IMR-90 (cell line): ENCODE results near the gene PMCH. TPM values are rescaled to one million over a fixed set of nuclear protein-coding genes. Genes with fewer than 3 reads are reported as not detected.

Experiments used
- ATAC-seq: fragments of 200-7000 bp; cut with Tn5 transposase; 2 replicates; pipeline ENCODE4 v1.9.1; 2020; ENCODE audit warnings: low read depth, mild to moderate bottlenecking, moderate library complexity
- BruUV-seq: library from RNA; stranded (reverse); fragments of 400-500 nt; replicated peaks from 2 replicates; lab custom pipeline; 2021; lab: Mats Ljungman, UMichigan
- CTCF ChIA-PET: fragments of 300-600 bp; formaldehyde crosslinking; extraction: SDS; loops from one replicate; lab custom pipeline; 2021; ENCODE audit warnings: antibody characterized with exemption; lab: Yijun Ruan, JAX
- POLR2A ChIA-PET: fragments of 300-600 bp; sonication (Branson Sonifier 250); formaldehyde crosslinking; loops from one replicate; lab custom pipeline; 2022; ENCODE audit warnings: antibody characterized with exemption; ENCODE audit not compliant: unreplicated experiment; lab: Charles Lee
- DNase-seq: peaks from one replicate; pipeline ENCODE4 v3.0.0; 2013
- H2AFZ ChIP-seq: replicated peaks from 2 replicates; pipeline ENCODE3; 2013; ENCODE audit warnings: low read length, mild to moderate bottlenecking; ENCODE audit not compliant: poor library complexity
- H2AK5ac ChIP-seq: 2 replicates; pipeline ENCODE4 v1.6.1; 2013; ENCODE audit warnings: low read depth, low read length, inconsistent platforms
- H2AK9ac ChIP-seq: replicated peaks from 2 replicates; pipeline ENCODE3; 2013; ENCODE audit warnings: mild to moderate bottlenecking, low read depth, low read length, moderate library complexity; ENCODE audit not compliant: poor library complexity
- H2BK120ac ChIP-seq: 2 replicates; pipeline ENCODE4 v1.6.1; 2013; ENCODE audit warnings: low read depth, low read length, inconsistent platforms
- H2BK15ac ChIP-seq: 3 replicates; pipeline ENCODE4 v1.6.1; 2013; ENCODE audit warnings: low read depth, low read length, inconsistent platforms
- H2BK20ac ChIP-seq: 2 replicates; pipeline ENCODE4 v1.6.1; 2013; ENCODE audit warnings: low read depth, mild to moderate bottlenecking, inconsistent platforms, low read length, moderate library complexity
- H2BK5ac ChIP-seq: 2 replicates; pipeline ENCODE4 v1.6.1; 2013; ENCODE audit warnings: mild to moderate bottlenecking, low read depth, low read length, inconsistent platforms; ENCODE audit not compliant: poor library complexity, severe bottlenecking
- H3K14ac ChIP-seq: replicated peaks from 2 replicates; pipeline ENCODE4 v1.6.1; 2013; ENCODE audit warnings: low read depth, low read length, inconsistent platforms
- H3K18ac ChIP-seq: 2 replicates; pipeline ENCODE4 v1.6.1; 2013; ENCODE audit warnings: low read depth, low read length, control low read depth
- H3K23ac ChIP-seq: 2 replicates; pipeline ENCODE4 v1.6.1; 2013; ENCODE audit warnings: low read depth, low read length, inconsistent platforms
- H3K27ac ChIP-seq: 2 replicates; pipeline ENCODE4 v1.5.1; 2013; ENCODE audit warnings: mild to moderate bottlenecking, control low read depth, low read length; ENCODE audit not compliant: insufficient read depth
- H3K27me3 ChIP-seq: 2 replicates; pipeline ENCODE4 v1.6.1; 2013; ENCODE audit warnings: low read length; ENCODE audit not compliant: control insufficient read depth, insufficient read depth
- H3K36me3 ChIP-seq: 2 replicates; pipeline ENCODE4 v1.6.1; 2013; ENCODE audit warnings: low read length, mixed read lengths; ENCODE audit not compliant: control insufficient read depth, insufficient read depth
- H3K4ac ChIP-seq: 2 replicates; pipeline ENCODE4 v1.6.1; 2013; ENCODE audit warnings: low read depth, low read length, inconsistent platforms
- H3K4me1 ChIP-seq: 2 replicates; pipeline ENCODE4 v1.6.1; 2013; ENCODE audit warnings: low read length, mixed read lengths; ENCODE audit not compliant: control insufficient read depth, insufficient read depth
- H3K4me2 ChIP-seq: 2 replicates; pipeline ENCODE4 v1.6.1; 2013; ENCODE audit warnings: low read depth, mild to moderate bottlenecking, control low read depth, low read length, moderate library complexity
- H3K4me3 ChIP-seq: 2 replicates; pipeline ENCODE4 v1.5.1; 2013; ENCODE audit warnings: low read depth, mild to moderate bottlenecking, control low read depth, low read length, moderate library complexity; ENCODE audit not compliant: insufficient read depth
- H3K56ac ChIP-seq: 2 replicates; pipeline ENCODE4 v1.6.1; 2013; ENCODE audit warnings: low read length, inconsistent platforms; ENCODE audit not compliant: insufficient read depth; ENCODE audit errors: extremely low read depth
- H3K79me1 ChIP-seq, 2 experiments: 2 replicates each; pipeline ENCODE4 v1.6.1; 2013; ENCODE audit warnings: low read length in 2 of 2, inconsistent platforms in 1 of 2, low read depth in 1 of 2
- H3K9ac ChIP-seq: 2 replicates; pipeline ENCODE4 v1.6.1; 2013; ENCODE audit warnings: low read depth, low read length, control low read depth
- H3K9me1 ChIP-seq: 2 replicates; pipeline ENCODE4 v1.6.1; 2013; ENCODE audit warnings: low read length, inconsistent platforms; ENCODE audit not compliant: insufficient read depth
- H3K9me3 ChIP-seq: 2 replicates; pipeline ENCODE4 v1.6.1; 2013; ENCODE audit warnings: low read length; ENCODE audit not compliant: control insufficient read depth, insufficient read depth
- H4K20me1 ChIP-seq: 2 replicates; pipeline ENCODE4 v1.6.1; 2013; ENCODE audit warnings: low read length, inconsistent platforms; ENCODE audit not compliant: insufficient read depth
- H4K5ac ChIP-seq: 2 replicates; pipeline ENCODE4 v1.6.1; 2013; ENCODE audit warnings: mild to moderate bottlenecking, low read depth, low read length, control low read depth
- H4K8ac ChIP-seq, 2 experiments: 2 replicates each; pipeline ENCODE4 v1.6.1; 2013; ENCODE audit warnings: low read depth in 2 of 2, low read length in 2 of 2, control low read depth in 1 of 2, inconsistent platforms in 1 of 2
- H4K91ac ChIP-seq: 2 replicates; pipeline ENCODE4 v1.6.1; 2013; ENCODE audit warnings: low read depth, low read length, inconsistent platforms; ENCODE audit not compliant: insufficient read depth
- BHLHE40 ChIP-seq: fragments of 150-350 bp; IDR thresholded peaks from 2 replicates; pipeline ENCODE4 v1.6.1; 2016; ENCODE audit warnings: mild to moderate bottlenecking, low read depth, low read length
- CEBPB ChIP-seq: IDR thresholded peaks from 2 replicates; pipeline ENCODE4 v1.6.1; 2012; ENCODE audit warnings: low read depth, low read length, improper control_type of control experiment
- CHD1 ChIP-seq: IDR thresholded peaks from 2 replicates; pipeline ENCODE4 v1.6.1; 2012; ENCODE audit warnings: low read depth, low read length, improper control_type of control experiment
- MAFK ChIP-seq: IDR thresholded peaks from 2 replicates; pipeline ENCODE4 v1.6.1; 2012; ENCODE audit warnings: low read depth, low read length, improper control_type of control experiment
- NFE2L2 ChIP-seq: fragments of 150-350 bp; IDR thresholded peaks from 2 replicates; pipeline ENCODE4 v1.6.1; 2016; ENCODE audit warnings: low read depth, mild to moderate bottlenecking, low read length
- POLR2A ChIP-seq: IDR thresholded peaks from 2 replicates; pipeline ENCODE4 v1.6.1; 2012; ENCODE audit warnings: mild to moderate bottlenecking, low read depth, low read length
- RAD21 ChIP-seq: IDR thresholded peaks from 2 replicates; pipeline ENCODE4 v1.6.1; 2012; ENCODE audit warnings: low read length, improper control_type of control experiment
- RCOR1 ChIP-seq: IDR thresholded peaks from 2 replicates; pipeline ENCODE4 v1.6.1; 2012; ENCODE audit warnings: mild to moderate bottlenecking, low read length, improper control_type of control experiment; ENCODE audit not compliant: insufficient replicate concordance
- RFX5 ChIP-seq: IDR thresholded peaks from 2 replicates; pipeline ENCODE4 v1.8.0; 2012; ENCODE audit warnings: low read depth, mild to moderate bottlenecking, low read length, moderate library complexity
- SMC3 ChIP-seq: fragments of 150-350 bp; IDR thresholded peaks from 2 replicates; pipeline ENCODE4 v1.6.1; 2016; ENCODE audit warnings: low read depth, mild to moderate bottlenecking, antibody characterized with exemption, low read length, moderate library complexity
- dilution Hi-C: fragments of 300-500 bp; cut with HindIII; formaldehyde crosslinking; loops from one replicate; pipeline ENCODE4 v1.14.3; 2018; ENCODE audit warnings: low sequenced_read_pairs; ENCODE audit not compliant: unreplicated experiment
- in situ Hi-C: fragments of 300-500 bp; cut with MboI; formaldehyde crosslinking; loops from 3 replicates; pipeline ENCODE4 v1.14.3; 2019; ENCODE audit warnings: low sequenced_read_pairs, inconsistent platforms, mixed read lengths
- intact Hi-C: fragments of 100-400 bp; cut with micrococcal nuclease; formaldehyde crosslinking; loops from 2 replicates; pipeline ENCODE4 v1.10.0; 2022
- polyA plus RNA-seq, 3 experiments: library from polyadenylated mRNA; depleted of rRNA; stranded (reverse); fragments of >200 nt; gene quantifications; 2 replicates each; pipeline ENCODE4 v1.2.3, GENCODE V29; 2012; ENCODE audit warnings: low replicate concordance in 1 of 3
- total RNA-seq: library from RNA; depleted of rRNA; stranded (reverse); fragments of >200 nt; gene quantifications from 2 replicates; pipeline ENCODE4 v1.2.3, GENCODE V29; 2012
- TF ChIP-seq, protein P1 (sequence below): fragments of 150-350 bp; IDR thresholded peaks from 2 replicates; pipeline ENCODE4 v1.6.1; 2017; ENCODE audit warnings: mild to moderate bottlenecking, antibody characterized with exemption, low read length, low read depth

The PMCH gene
- total and polyA plus RNA-seq, 2 of the 4 experiments (the other 2 are of a cell fraction), result not detected

DNA sequence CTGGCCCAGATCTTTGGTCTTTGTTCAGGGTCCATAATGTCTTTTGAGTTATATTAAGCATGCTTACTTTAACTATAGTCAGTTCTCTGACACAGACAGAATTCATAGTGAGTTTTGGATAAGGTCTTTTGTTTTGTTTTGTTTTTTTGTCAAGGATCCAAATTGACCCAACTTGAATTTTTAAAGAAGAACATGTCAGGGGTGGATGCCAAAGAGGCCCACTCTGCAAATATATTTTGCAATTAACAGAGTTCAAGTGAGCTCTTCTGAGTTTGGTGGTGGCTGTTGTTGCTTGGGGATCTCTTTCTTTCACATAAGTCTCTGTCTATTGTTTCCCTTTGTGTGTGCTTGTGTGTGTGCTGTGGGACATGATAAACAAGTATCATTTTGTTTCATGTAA is 34.4 kb upstream of the PMCH start:
- BruUV-seq, result no TSS peak
- no peak overlapping the region for H3K9ac ChIP-seq
- no peak overlapping the region for H3K18ac ChIP-seq
- no peak overlapping the region for H3K23ac ChIP-seq
- H4K91ac ChIP-seq, result no peak overlapping the region
- ATAC-seq (no peak), DNase-seq (no peak)
- H3K27me3 ChIP-seq, result no peaks in the 10 kb centered on the region
- intact Hi-C loops (no loop called here), in situ Hi-C loops (no loop called here), dilution Hi-C loops (no loop called here)
- H2BK120ac ChIP-seq, result no peak overlapping the region
- no peak overlapping the region for H2AFZ ChIP-seq
- no peaks in the 10 kb centered on the region for H3K36me3 ChIP-seq
- H2AK9ac ChIP-seq, result no peak overlapping the region
- H3K4me2 ChIP-seq, result no peak overlapping the region
- TF ChIP-seq MAFK (no peak), CHD1 (no peak), POLR2A (no peak), RFX5 (no peak), BHLHE40 (no peak), RAD21 (no peak), NFE2L2 (no peak), RCOR1 (no peak), CEBPB (no peak), SMC3 (no peak)
- TF ChIP-seq, protein P1, sequence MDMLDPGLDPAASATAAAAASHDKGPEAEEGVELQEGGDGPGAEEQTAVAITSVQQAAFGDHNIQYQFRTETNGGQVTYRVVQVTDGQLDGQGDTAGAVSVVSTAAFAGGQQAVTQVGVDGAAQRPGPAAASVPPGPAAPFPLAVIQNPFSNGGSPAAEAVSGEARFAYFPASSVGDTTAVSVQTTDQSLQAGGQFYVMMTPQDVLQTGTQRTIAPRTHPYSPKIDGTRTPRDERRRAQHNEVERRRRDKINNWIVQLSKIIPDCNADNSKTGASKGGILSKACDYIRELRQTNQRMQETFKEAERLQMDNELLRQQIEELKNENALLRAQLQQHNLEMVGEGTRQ, result no peak
- H3K4me3 ChIP-seq, result no peak overlapping the region
- H3K4ac ChIP-seq, result no peak overlapping the region
- no peak overlapping the region for H3K56ac ChIP-seq
- no peak overlapping the region for H3K27ac ChIP-seq
- no peak overlapping the region for H2BK15ac ChIP-seq
- H4K20me1 ChIP-seq, result no peaks in the 10 kb centered on the region
- ChIA-PET CTCF (no interaction called here), POLR2A (no interaction called here)
- H3K14ac ChIP-seq, result no peak overlapping the region
- H3K79me1 ChIP-seq, result no peaks in the 10 kb centered on the region
- H3K9me1 ChIP-seq, result no peaks in the 10 kb centered on the region
- H3K9me3 ChIP-seq, result no peaks in the 10 kb centered on the region
- no peak overlapping the region for H4K5ac ChIP-seq
- no peak overlapping the region for H2BK5ac ChIP-seq
- H2BK20ac ChIP-seq, result no peak overlapping the region
- H4K8ac ChIP-seq, result no peak overlapping the region
- H2AK5ac ChIP-seq, result no peak overlapping the region
- no peaks in the 10 kb centered on the region for H3K4me1 ChIP-seq
